Measurements from ENCODE around the gene GPR78. TPM values are rescaled to one million over a fixed set of nuclear protein-coding genes. Genes with fewer than 3 reads are reported as not detected.

GPR78 gene
- total and polyA plus RNA-seq, 4 donors, result not detected

- Histone ChIP-seq H3K9ac (ENCODE audit: low read depth in 1 of 2, low read length in 2 of 2) (no peak overlapping the region), H3K9me3 (ENCODE audit: control insufficient read depth in 4 of 4, low read length in 3 of 4) (no peaks in the 10 kb centered on the region), H3K4me1 (ENCODE audit: control insufficient read depth in 4 of 4, insufficient read depth in 4 of 4, low read length in 3 of 4) (no peaks in the 10 kb centered on the region), H3K27me3 (ENCODE audit: control insufficient read depth in 4 of 4, insufficient read depth in 4 of 4, low read length in 3 of 4) (no peaks in the 10 kb centered on the region), H3K27ac (ENCODE audit: low read depth in 1 of 2, low read length in 2 of 2) (no peak overlapping the region), H3K36me3 (ENCODE audit: control insufficient read depth in 4 of 4, insufficient read depth in 3 of 4, low read depth in 1 of 4, low read length in 3 of 4) (no peaks in the 10 kb centered on the region), H3K4me3 (ENCODE audit: low read depth in 1 of 3, low read length in 3 of 3) (no peak overlapping the region)
- TF ChIP-seq RAD21 (IDR thresholded peaks at IDR 0.05) (no peak), HNF4A (conservative IDR thresholded peaks at IDR 0.05) (no peak), FOXA2 (IDR thresholded peaks at IDR 0.05) (no peak), GABPA (IDR thresholded peaks at IDR 0.05 in 1 of 2, conservative IDR thresholded peaks at IDR 0.05 in 1 of 2) (no peak), TAF1 (conservative IDR thresholded peaks at IDR 0.05) (no peak), FOXA1 (IDR thresholded peaks at IDR 0.05) (no peak)
- TF ChIP-seq, protein P1, sequence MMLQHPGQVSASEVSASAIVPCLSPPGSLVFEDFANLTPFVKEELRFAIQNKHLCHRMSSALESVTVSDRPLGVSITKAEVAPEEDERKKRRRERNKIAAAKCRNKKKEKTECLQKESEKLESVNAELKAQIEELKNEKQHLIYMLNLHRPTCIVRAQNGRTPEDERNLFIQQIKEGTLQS (IDR thresholded peaks at IDR 0.05), result no peak
- DNase-seq (ENCODE audit: low spot score), result no peak
- 75% methylated on average over 5 of the region's 5 CpGs for WGBS
Measured at GRCh38 chr4:8568068-8568668, 12.0 kb upstream of the GPR78 start.

- no peak for TF ChIP-seq FOXA2 (IDR thresholded peaks at IDR 0.05)
- TF ChIP-seq YY1 (IDR thresholded peaks at IDR 0.05), result no peak
- no peak for TF ChIP-seq MAX (IDR thresholded peaks at IDR 0.05)
- TF ChIP-seq, protein P1 (IDR thresholded peaks at IDR 0.05), result no peak
- TF ChIP-seq HNF4G (IDR thresholded peaks at IDR 0.05), result no peak
- TF ChIP-seq NR2F2 (IDR thresholded peaks at IDR 0.05), result no peak
- Histone ChIP-seq H3K4me1 (ENCODE audit: control insufficient read depth in 4 of 4, insufficient read depth in 4 of 4, low read length in 3 of 4) (no peaks in the 10 kb centered on the region), H3K36me3 (ENCODE audit: control insufficient read depth in 4 of 4, insufficient read depth in 3 of 4, low read depth in 1 of 4, low read length in 3 of 4) (no peaks in the 10 kb centered on the region), H3K4me3 (ENCODE audit: low read depth in 1 of 3, low read length in 3 of 3) (no peak overlapping the region), H3K27me3 (ENCODE audit: control insufficient read depth in 4 of 4, insufficient read depth in 4 of 4, low read length in 3 of 4) (no peaks in the 10 kb centered on the region), H3K27ac (ENCODE audit: low read depth in 1 of 2, low read length in 2 of 2) (no peak overlapping the region), H3K9me3 (ENCODE audit: control insufficient read depth in 4 of 4, low read length in 3 of 4) (no peaks in the 10 kb centered on the region), H3K9ac (ENCODE audit: low read depth in 1 of 2, low read length in 2 of 2) (no peak overlapping the region)
- DNase-seq (ENCODE audit: low spot score), result no peak
- 90% methylated on average over 1 of the region's 1 CpG for WGBS
Measured at GRCh38 chr4:8570201-8570600, 10.0 kb upstream of the GPR78 start.

GRCh38 chr4:8571702-8572685 lies 8.2 kb upstream of the GPR78 start:
- H3K27ac ChIP-seq (ENCODE audit: low read depth in 1 of 2, low read length in 2 of 2), result no peak overlapping the region
- H3K4me1 ChIP-seq (ENCODE audit: control insufficient read depth in 4 of 4, insufficient read depth in 4 of 4, low read length in 3 of 4), result no peaks in the 10 kb centered on the region
- H3K9ac ChIP-seq (ENCODE audit: low read depth in 1 of 2, low read length in 2 of 2), result no peak overlapping the region
- H3K36me3 ChIP-seq (ENCODE audit: control insufficient read depth in 4 of 4, insufficient read depth in 3 of 4, low read depth in 1 of 4, low read length in 3 of 4), result no peaks in the 10 kb centered on the region
- no peaks in the 10 kb centered on the region for H3K27me3 ChIP-seq (ENCODE audit: control insufficient read depth in 4 of 4, insufficient read depth in 4 of 4, low read length in 3 of 4)
- DNase-seq (ENCODE audit: low spot score), result no peak
- WGBS, result 80% methylated on average over 6 of the region's 6 CpGs
- no peaks in the 10 kb centered on the region for H3K9me3 ChIP-seq (ENCODE audit: control insufficient read depth in 4 of 4, low read length in 3 of 4)
- no peak overlapping the region for H3K4me3 ChIP-seq (ENCODE audit: low read depth in 1 of 3, low read length in 3 of 3)
- no peak for TF ChIP-seq FOXA1 (IDR thresholded peaks at IDR 0.05)
- no peak for TF ChIP-seq JUND (IDR thresholded peaks at IDR 0.05)
- TF ChIP-seq RXRA (IDR thresholded peaks at IDR 0.05), result no peak
- TF ChIP-seq REST (IDR thresholded peaks at IDR 0.05), result no peak
- TF ChIP-seq NR2F2 (IDR thresholded peaks at IDR 0.05), result no peak
- no peak for TF ChIP-seq ZBTB33 (IDR thresholded peaks at IDR 0.05)
- TF ChIP-seq EGR1 (IDR thresholded peaks at IDR 0.05; ENCODE audit: low read depth in 2 of 2), result no peak
- no peak for TF ChIP-seq GABPA (IDR thresholded peaks at IDR 0.05 in 1 of 2, conservative IDR thresholded peaks at IDR 0.05 in 1 of 2)
- no peak for TF ChIP-seq TAF1 (conservative IDR thresholded peaks at IDR 0.05)
- no peak for TF ChIP-seq HNF4A (conservative IDR thresholded peaks at IDR 0.05)
- no peak for TF ChIP-seq SP1 (IDR thresholded peaks at IDR 0.05)
- TF ChIP-seq YY1 (IDR thresholded peaks at IDR 0.05), result no peak
- no peak for TF ChIP-seq HNF4G (IDR thresholded peaks at IDR 0.05)
- no peak for TF ChIP-seq RAD21 (IDR thresholded peaks at IDR 0.05)
